ENCODE data around the gene APEX1. TPM values are rescaled to one million over a fixed set of nuclear protein-coding genes. Genes with fewer than 3 reads are reported as not detected.
"Not testable (repeated sequence)": the region's sequence is repeated elsewhere in the genome, so short reads cannot be mapped to it uniquely, and the experiment has no call there.

Gene APEX1
- total RNA-seq, 2 donors from 2014 or later: 80.5 to 93.9 TPM

DNA sequence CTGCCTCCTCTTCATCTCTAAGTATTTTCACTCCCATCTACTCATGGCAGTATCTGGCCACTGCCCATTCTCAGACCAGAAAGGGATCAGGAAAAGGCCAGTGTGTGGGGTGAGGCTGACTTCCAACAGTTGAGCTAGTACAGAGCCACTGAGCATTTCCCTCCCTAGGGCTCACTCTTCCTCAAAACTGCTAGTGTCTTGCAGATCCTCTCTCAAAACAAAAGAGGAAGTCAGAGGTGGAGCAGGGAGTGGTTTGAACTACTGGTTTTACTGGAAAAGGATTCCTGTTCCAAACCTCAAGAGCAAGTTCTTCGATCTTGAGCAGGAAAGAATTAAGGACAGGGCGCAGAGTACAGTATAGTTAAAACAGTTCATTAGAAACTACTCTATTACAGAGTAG is 38.6 kb downstream of the APEX1 start:
- ATAC-seq (no peak), DNase-seq (no peak)
- intact Hi-C loops (cut with DNase I, micrococcal nuclease): no loop called here

DNA sequence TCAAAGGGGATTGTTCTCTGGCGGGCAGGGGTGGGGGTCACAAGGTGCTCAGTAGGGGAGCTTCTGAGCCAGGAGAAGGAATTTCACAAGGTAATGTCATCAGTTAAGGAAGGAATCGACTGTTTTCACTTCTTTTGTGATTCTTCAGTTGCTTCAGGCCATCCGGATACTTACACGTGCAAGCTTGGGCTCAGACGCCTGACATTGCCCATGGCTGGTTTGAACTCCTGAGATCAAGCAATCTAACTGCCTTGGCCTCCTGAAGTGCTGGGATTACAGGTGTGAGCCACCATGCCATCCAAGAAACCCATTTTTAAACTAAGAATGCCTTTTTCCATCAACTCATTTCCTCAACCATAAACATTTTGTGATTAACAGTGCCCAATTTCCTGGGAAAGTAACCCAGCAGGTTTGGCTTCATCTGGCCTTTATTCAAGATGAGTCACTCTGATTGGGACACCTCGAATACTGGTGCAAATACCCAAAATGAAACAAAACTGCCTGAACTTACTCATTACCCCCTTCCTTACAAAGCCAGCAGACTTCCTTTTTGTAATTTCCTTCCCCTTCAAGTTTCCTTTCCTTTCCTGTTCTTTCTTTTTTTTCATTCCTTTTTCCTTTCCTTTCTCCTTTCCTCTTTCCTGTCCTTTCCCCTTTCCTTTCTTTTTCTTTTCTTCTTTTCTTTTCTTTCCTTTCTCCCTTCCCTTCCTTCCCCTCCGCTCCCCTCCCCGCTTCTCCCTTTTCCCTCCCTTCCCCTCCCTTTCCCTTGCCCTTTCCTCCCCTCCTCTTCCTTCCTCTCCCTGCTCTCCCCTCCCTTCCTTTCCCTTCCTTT is 40.1 kb downstream of the APEX1 start:
- intact Hi-C loops (cut with DNase I, micrococcal nuclease): no loop called here
- ATAC-seq: no peak

DNA sequence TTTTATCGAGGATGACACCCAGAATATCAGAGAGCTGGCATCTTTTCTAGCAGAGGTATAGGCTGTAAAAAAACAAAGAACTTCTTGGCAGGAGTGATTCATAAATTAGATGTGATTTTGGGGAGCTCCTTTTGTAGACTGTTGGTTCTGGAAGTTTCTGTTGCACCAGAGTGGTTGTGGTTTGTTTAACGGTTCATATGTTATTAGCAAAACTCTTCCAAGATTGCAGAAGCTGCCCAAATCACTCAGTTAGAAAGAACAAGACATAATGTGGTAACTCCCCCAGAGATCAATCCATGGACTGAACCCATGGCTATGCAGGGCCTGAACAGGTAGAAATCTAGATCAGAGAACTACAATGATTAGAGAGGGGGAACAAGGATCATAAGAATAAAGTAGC is 43.6 kb downstream of the APEX1 start:
- DNase-seq: no peak
- ATAC-seq: no peak
- intact Hi-C loops (cut with DNase I, micrococcal nuclease): no loop called here

More for the DNA sequence above, 40.1 kb downstream of the APEX1 start:
- DNase-seq: no peak

DNA sequence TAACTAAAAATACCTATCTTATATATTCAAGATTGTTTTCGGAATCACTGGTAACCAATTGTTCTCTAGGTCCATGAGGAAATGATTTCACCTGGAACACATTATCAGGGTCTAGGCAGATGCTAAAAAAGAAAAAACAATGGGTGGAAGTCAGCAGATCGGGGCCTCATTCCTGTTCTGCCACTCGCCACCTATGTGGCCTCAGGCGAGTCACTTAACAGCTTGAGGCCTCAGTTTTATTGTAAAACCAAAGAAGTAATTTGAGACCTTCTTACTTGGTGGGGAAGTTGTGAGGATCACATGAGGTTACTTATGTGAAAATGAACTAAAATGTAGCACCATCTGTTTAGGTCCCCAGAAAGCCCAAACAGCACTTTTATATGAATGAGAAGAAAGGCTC is 44.1 kb downstream of the APEX1 start:
- ATAC-seq: no peak
- intact Hi-C loops (cut with DNase I, micrococcal nuclease): no loop called here
- no peak for DNase-seq

DNA sequence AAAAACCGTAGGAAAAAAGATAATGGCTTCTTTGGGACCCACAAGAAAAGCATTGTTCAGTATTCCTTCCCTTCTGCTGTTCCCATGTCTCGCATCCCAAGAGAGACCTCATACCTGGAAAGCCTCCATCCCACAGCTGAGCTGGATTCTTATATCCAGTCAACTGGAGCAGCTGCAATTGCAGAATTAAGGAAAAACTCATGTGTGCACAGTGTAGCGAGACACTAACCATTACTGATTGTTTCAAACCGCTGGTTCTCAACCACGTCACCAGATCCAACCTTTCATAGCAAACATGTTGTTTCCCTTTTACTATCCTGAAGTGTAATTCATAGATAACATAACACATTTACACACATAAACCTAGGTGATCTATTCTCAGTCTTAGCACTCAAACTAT is 44.9 kb downstream of the APEX1 start:
- ATAC-seq (no peak), DNase-seq (no peak)
- intact Hi-C loops (cut with DNase I, micrococcal nuclease): no loop called here

DNA sequence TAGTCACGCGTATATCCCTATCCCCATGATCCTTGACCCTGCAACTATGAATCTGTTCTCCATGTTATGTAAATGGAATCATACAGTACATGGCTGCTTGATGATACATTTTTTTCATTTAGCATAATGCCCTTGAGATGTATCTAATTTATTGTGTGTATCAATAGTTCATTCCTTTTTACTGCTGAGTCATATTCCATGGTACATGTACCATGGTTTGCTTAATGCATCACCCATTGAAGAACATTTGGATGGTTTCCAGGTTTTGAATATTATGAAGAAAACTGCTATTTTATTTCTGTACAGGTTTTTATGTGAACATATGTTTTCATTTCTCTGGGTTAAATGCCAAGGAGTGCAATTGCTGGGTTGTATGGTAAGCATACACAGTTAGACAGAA is 46.3 kb downstream of the APEX1 start:
- ATAC-seq (no peak), DNase-seq (no peak)
- intact Hi-C loops (cut with DNase I, micrococcal nuclease): no loop called here

DNA sequence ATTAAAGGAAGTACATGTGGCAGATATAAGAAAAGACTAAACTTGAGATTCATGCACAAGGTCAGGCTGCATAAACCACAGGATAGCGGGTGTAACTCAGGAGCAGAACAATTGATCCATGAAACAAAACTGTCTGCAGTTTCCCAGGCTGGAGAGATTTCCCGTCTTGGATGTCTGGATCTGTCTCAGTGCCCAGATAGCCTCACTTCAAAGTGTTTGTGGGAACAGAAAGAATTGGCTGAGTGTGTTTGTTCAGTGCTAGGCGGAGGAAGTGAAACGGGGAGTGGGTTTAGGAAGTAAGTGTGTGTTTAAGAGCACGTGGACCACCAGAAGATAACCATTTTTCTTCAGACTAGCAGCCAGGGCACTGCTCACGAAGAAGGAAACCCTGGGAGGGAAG is 48.9 kb downstream of the APEX1 start:
- ATAC-seq: no peak

DNA sequence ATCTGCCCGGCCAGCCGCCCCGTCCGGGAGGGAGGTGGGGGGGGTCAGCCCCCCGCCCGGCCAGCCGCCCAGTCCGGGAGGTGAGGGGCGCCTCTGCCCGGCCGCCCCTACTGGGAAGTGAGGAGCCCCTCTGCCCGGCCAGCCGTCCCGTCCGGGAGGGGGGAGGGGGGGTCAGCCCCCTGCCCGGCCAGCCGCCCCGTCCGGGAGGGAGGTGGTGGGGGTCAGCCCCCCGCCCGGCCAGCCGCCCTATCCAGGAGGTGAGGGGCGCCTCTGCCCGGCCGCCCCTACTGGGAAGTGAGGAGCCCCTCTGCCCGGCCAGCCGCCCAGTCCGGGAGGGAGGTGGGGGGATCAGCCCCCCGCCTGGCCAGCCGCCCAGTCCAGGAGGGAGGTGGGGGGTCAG is 51.2 kb downstream of the APEX1 start:
- ATAC-seq; DNase-seq; intact Hi-C loops (cut with DNase I, micrococcal nuclease): not testable (repeated sequence)

More for the DNA sequence above, 48.9 kb downstream of the APEX1 start:
- intact Hi-C loops (cut with DNase I, micrococcal nuclease): no loop called here
- no peak for DNase-seq

DNA sequence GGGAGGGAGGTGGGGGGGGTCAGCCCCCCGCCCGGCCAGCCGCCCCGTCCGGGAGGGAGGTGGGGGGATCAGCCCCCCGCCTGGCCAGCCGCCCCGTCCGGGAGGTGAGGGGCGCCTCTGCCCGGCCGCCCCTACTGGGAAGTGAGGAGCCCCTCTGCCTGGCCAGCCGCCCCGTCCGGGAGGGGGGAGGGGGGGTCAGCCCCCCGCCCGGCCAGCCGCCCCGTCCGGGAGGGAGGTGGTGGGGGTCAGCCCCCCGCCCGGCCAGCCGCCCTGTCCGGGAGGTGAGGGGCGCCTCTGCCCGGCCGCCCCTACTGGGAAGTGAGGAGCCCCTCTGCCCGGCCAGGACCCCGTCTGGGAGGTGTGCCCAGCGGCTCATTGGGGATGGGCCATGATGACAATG is 51.7 kb downstream of the APEX1 start:
- ATAC-seq; intact Hi-C loops (cut with DNase I, micrococcal nuclease); DNase-seq: not testable (repeated sequence)

Other genes with a start within 250 kb of the APEX1 start
- gene OR11H6, start 231.5 kb upstream of the APEX1 start, total RNA-seq: not detected
- gene OR11H7, start 226.2 kb upstream of the APEX1 start, total RNA-seq: not detected
- gene OR11H4, start 215.9 kb upstream of the APEX1 start, total RNA-seq: not detected
- gene TTC5, start 149.3 kb upstream of the APEX1 start, total RNA-seq: 10 to 100 TPM in 1 of 2 donors, 1 to 10 TPM in 1; 9.6 to 11.1 TPM
- 10 to 100 TPM; 28.8 to 29.6 TPM for gene CCNB1IP1, start 121.9 kb upstream of the APEX1 start, total RNA-seq
- gene PARP2, start 111.6 kb upstream of the APEX1 start, total RNA-seq: 10 to 100 TPM; 10.0 to 10.7 TPM
- gene TEP1, start 41.7 kb upstream of the APEX1 start, total RNA-seq: 10 to 100 TPM; 72.1 to 74.3 TPM
- under 1 TPM; 0.09 to 0.31 TPM for gene KLHL33, start 19.1 kb upstream of the APEX1 start, total RNA-seq
- 10 to 100 TPM; 31.2 to 35.0 TPM for gene OSGEP, start 414 bp upstream of the APEX1 start, total RNA-seq
- 10 to 100 TPM; 42.0 to 42.9 TPM for gene PIP4P1, start 6.2 kb downstream of the APEX1 start, total RNA-seq
- gene PNP, start 14.2 kb downstream of the APEX1 start, total RNA-seq: 10 to 100 TPM; 66.9 to 93.6 TPM
- 1 to 10 TPM in 1 of 2 donors, under 1 TPM in 1; 0.98 to 1.3 TPM for gene RNASE10, start 50.3 kb downstream of the APEX1 start, total RNA-seq
- not detected for gene RNASE9, start 105.8 kb downstream of the APEX1 start, total RNA-seq
- not detected for gene RNASE11, start 132.8 kb downstream of the APEX1 start, total RNA-seq
- gene RNASE12, start 136.2 kb downstream of the APEX1 start, total RNA-seq: not detected
- gene OR6S1, start 186.5 kb downstream of the APEX1 start, total RNA-seq: not detected
- gene RNASE4, start 229.3 kb downstream of the APEX1 start, total RNA-seq: 10 to 100 TPM; 52.2 to 62.1 TPM
- 10 to 100 TPM; 49.2 to 50.4 TPM for gene ANG, start 233.5 kb downstream of the APEX1 start, total RNA-seq

Data from left colon (tissue), 2 donors.